GM21381 (cell line): ENCODE results near the gene PCDHA3.
"Not testable (repeated sequence)": the region's sequence is repeated elsewhere in the genome, so short reads cannot be mapped to it uniquely, and the experiment has no call there.

Source experiments
- ATAC-seq: cut with Tn5 transposase; IDR thresholded peaks from one replicate; pipeline ENCODE4 v1.9.1; 2021; ENCODE audit warnings: mild to moderate bottlenecking, moderate library complexity; ENCODE audit not compliant: unreplicated experiment

Gene PCDHA3

DNA sequence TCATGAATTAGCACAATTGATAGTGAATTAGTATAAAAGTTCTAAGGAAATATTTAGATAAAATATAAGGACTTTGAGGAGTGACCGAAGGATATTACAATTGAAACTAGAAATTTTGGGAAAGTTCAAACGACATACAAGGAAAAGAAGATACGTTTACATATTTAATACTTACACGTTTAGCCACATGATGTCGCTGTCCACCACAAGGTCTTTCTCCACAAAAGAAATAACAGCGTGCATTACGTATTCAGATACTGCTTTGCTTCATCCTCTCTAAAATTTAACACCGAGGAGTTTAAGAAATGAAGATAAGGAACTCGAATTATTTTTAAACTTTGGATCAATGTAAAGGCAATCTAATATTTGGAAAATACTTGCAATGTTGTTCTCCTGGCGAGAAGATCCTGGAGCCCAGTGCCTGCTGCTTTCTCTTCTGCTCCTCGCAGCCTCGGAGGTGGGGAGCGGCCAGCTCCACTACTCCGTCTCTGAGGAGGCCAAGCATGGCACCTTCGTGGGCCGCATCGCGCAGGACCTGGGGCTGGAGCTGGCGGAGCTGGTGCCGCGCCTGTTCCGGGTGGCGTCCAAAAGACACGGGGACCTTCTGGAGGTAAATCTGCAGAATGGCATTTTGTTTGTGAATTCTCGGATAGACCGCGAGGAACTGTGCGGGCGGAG is at the start of gene PCDHA3:
Gene PCDHA3 (plus strand): TSS at position 242 of the 678 bp plus-strand sequence.
- ATAC-seq, result no peak

DNA sequence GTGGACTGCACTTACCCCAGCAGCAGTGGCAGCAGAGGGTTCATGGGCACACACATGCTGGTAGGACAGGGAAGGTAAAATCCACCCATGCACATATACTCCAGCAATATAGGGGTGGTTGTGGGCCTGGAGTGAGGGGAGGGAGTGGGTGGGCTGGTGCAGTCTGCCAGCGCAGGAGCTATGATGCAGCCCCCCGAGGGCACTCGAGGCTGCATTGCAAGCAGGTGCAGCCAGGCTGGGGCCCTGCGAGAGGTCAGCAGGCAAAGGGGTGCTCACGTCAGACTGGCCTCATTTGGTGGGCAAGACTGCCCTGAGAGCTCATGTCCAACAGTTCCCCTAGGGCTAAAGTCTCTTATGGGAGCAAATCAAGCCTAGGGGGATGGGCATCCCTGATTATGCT is 47.3 kb upstream of the PCDHA3 start:
- no peak for ATAC-seq

DNA sequence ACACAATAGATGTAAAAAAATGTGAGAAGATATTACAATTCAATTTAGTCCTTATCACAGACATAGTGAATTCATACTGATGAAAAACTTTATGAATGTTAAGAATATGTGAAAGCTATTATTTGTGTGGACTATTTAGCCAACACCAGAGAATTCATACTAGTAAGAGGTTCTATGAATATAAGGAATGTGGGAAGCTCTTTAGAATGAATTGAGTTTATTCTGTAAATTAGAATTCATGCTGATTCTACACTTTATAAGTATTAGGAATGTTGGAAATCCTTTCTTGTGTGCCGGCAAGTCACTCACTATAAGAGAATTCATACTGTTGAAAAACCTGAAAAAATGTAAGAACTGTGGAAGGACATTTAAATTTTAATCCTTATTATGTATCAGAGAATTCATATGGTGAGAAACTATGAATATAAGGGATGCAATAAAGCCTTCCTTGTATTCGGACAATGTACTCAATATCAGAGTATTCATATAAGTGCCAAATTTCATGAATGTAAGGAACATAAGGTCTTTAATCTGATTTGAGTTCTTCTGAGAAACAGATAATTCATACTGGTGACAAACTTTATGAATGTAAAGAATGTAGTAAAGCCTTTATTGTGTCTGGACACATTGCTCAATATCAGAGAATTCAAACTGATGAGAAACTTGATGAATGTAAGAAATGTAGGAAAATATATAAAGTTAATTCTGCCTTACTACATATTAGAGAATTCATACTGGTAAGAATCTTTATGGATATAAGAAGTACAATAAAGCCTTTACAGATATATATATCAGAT is 36.5 kb upstream of the PCDHA3 start:
- no peak for ATAC-seq

DNA sequence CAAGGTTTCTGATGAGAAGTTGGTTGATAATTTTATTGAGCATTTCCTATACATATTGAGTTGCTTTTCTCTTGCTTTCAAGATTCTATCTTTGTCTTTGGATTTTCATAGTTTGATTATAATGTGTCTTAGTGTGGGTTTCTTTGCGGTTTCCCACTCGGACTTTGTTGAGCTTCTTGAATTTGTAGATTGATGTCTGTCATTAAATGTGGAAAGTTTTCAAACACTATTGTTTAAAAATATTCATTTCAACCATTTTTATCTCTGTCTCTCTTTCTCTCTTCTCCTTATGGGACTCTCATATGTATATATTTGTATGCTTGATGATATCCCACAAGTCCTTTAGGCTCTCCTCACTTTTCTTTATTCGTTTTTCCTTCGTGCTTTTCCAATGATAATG is 33.4 kb upstream of the PCDHA3 start:
- ATAC-seq, result no peak

DNA sequence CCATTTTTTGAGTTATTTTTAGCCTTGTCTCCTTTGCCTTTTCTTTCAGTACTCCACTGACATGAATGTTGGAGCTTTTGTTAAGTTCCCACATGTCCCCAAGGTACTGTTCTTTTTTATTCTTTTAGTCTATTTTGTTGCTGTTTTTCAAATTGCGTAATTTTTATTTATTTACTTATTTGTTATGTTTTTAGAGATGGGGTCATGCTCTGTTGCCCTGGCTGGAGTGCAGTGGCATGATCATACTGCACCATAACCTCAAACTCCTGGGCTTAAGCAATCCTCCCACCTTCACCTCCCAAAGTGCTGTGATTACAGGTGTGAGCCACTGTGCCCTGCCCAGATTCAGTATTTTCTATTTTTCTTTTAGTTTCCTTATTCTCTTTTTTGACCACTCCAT is 20.3 kb upstream of the PCDHA3 start:
- no peak for ATAC-seq

DNA sequence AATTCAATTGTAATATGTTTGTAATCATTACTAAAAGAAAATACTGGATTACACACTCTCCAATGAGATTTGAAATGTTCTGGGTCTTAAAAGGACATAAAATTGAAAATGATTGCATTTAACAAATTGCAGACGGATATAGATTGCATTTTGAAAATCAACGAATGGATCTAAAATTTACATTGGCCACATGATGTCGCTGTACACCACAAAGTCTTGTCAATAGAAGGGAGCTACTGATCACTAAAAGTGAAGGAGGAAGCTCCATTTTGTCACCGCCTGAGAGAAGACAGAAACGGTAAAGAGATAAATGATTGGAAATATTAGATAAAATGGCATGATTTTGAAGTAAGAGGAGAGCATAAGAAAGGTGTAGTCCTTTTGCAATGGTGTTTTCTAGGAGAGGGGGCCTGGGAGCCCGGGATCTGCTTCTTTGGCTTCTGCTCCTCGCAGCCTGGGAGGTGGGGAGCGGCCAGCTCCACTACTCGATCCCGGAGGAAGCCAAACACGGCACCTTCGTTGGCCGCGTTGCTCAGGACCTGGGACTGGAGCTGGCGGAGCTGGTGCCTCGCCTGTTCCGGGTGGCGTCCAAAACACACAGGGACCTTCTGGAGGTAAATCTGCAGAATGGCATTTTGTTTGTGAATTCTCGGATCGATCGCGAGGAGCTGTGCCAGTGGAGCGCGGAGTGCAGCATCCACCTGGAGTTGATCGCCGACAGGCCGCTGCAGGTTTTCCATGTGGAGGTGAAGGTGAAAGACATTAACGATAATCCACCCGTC is 14.8 kb upstream of the PCDHA3 start, which contains the start of gene PCDHA1:
Gene PCDHA1 (plus strand): TSS at position 236 of the 782 bp plus-strand sequence.
- no peak for ATAC-seq

DNA sequence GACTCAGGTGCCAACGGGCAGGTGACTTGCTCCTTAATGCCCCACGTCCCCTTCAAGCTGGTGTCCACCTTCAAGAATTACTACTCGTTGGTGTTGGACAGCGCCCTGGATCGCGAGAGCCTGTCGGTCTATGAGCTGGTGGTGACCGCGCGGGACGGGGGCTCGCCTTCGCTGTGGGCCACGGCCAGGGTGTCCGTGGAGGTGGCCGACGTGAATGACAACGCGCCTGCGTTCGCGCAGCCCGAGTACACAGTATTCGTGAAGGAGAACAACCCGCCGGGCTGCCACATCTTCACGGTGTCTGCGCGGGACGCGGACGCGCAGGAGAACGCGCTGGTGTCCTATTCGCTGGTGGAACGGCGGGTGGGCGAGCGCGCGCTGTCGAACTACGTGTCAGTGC is 13.4 kb upstream of the PCDHA3 start:
- not testable (repeated sequence) for ATAC-seq

DNA sequence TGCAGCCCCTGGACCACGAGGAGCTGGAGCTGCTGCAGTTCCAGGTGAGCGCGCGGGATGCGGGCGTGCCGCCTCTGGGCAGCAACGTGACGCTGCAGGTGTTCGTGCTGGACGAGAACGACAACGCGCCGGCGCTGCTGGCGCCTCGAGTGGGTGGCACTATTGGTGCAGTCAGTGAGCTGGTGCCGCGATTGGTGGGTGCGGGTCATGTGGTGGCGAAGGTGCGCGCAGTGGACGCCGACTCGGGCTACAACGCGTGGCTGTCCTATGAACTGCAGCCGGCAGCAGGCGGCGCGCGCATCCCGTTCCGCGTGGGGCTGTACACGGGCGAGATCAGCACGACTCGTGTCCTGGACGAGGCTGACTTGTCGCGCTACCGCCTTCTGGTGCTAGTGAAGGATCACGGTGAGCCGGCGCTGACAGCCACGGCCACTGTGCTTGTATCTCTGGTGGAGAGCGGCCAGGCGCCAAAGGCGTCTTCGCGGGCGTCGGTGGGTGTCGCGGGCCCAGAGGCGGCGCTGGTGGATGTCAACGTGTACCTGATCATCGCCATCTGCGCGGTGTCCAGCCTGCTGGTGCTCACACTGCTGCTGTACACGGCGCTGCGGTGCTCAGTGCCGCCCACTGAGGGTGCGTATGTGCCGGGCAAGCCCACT is 12.9 kb upstream of the PCDHA3 start:
- ATAC-seq, result not testable (repeated sequence)

DNA sequence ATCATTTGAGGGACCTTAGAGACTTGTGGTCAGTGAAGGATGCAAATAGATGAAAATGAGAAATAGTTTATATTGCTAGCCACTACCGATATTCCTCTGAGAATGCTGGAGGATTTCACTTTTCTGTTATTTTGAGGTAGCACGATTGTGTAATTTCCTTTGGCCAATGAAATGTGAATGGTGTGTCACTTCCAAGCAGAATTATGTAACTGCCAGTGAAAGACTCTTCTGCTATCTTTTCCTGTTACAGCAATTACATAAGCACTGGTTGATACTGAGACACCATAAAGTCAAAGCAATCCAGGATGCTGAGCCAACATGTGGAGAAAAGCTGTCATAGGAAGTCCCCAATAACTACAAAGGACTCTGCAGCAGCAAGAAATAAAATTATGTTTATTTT is 9.8 kb upstream of the PCDHA3 start:
- no peak for ATAC-seq

DNA sequence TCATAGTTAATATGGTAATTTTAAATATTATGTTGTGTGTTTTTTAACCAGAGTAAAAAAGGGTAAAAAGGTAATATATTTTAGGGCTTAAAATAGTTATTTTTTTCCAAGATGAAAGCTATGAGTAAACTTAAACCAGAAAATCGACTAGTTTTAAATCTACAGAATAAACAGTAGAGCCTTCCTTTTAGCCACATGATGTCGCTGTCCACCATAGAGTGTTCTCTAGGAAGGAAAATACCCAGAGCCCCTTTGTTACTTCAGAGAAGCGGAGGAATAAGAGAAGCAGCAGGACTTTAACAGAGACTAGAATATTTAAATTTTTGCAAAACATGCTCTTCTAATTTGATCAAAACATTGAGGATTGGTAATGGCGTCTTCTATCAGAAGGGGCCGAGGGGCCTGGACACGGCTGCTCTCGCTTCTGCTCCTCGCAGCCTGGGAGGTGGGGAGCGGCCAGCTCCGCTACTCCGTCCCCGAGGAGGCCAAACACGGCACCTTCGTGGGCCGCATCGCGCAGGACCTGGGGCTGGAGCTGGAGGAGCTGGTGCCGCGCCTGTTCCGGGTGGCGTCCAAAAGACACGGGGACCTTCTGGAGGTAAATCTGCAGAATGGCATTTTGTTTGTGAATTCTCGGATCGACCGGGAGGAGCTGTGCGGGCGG is 6.1 kb upstream of the PCDHA3 start, which contains the start of gene PCDHA2:
Gene PCDHA2 (plus strand): TSS at position 258 of the 664 bp plus-strand sequence.
- no peak for ATAC-seq

DNA sequence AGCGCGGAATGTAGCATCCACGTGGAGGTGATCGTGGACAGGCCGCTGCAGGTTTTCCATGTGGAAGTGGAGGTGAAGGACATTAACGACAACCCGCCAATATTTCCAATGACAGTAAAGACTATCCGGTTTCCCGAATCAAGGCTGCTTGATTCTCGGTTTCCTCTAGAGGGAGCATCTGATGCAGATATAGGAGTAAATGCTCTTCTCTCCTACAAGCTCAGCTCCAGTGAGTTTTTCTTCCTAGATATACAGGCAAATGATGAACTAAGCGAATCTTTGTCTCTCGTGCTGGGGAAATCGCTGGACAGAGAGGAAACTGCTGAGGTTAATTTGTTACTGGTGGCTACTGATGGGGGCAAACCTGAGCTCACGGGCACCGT is 5.6 kb upstream of the PCDHA3 start:
- no peak for ATAC-seq

DNA sequence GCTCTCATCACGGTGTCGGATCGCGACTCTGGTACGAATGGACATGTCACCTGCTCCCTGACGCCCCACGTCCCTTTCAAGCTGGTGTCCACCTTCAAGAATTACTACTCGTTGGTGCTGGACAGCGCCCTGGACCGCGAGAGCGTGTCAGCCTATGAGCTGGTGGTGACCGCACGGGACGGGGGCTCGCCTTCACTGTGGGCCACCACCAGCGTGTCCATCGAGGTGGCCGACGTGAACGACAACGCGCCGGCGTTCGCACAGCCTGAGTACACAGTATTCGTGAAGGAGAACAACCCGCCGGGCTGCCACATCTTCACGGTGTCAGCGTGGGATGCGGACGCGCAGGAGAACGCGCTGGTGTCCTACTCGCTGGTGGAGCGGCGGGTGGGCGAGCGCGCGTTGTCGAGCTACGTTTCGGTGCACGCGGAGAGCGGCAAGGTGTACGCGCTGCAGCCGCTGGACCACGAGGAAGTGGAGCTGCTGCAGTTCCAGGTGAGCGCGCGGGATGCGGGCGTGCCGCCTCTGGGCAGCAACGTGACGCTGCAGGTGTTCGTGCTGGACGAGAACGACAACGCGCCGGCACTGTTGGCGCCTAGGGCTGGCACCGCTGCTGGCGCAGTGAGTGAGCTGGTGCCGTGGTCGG is 4.7 kb upstream of the PCDHA3 start:
- ATAC-seq, result not testable (repeated sequence)

DNA sequence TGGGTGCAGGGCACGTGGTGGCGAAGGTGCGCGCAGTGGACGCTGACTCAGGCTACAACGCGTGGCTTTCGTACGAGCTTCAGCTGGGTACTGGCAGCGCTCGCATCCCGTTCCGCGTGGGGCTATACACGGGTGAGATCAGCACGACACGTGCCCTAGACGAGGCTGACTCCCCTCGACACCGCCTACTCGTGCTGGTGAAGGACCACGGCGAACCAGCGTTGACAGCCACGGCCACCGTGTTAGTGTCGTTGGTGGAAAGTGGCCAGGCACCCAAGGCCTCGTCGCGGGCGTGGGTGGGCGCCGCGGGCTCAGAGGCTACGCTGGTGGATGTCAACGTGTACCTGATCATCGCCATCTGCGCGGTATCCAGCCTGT is 4.2 kb upstream of the PCDHA3 start:
- ATAC-seq, result no peak

DNA sequence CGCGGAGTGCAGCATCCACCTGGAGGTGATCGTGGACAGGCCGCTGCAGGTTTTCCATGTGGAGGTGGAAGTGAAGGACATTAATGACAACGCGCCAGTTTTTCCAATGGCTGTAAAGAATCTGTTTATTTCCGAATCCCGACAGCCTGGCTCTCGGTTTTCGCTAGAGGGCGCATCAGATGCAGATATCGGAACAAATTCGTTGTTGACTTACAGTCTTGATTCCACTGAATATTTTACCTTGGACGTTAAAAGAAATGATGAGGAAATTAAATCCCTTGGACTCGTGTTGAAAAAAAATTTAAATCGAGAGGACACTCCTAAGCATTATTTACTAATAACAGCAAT is 611 bp downstream of the PCDHA3 start:
- ATAC-seq, result no peak

DNA sequence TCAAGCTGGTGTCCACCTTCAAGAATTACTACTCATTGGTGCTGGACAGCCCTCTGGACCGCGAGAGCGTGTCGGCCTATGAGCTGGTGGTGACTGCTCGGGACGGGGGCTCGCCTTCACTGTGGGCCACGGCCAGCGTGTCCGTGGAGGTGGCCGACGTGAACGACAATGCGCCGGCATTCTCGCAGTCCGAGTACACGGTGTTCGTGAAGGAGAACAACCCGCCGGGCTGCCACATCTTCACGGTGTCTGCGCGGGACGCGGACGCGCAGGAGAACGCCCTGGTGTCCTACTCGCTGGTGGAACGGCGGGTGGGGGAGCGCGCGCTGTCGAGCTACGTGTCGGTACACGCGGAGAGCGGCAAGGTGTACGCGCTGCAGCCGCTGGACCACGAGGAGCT is 1.5 kb downstream of the PCDHA3 start:
- not testable (repeated sequence) for ATAC-seq

DNA sequence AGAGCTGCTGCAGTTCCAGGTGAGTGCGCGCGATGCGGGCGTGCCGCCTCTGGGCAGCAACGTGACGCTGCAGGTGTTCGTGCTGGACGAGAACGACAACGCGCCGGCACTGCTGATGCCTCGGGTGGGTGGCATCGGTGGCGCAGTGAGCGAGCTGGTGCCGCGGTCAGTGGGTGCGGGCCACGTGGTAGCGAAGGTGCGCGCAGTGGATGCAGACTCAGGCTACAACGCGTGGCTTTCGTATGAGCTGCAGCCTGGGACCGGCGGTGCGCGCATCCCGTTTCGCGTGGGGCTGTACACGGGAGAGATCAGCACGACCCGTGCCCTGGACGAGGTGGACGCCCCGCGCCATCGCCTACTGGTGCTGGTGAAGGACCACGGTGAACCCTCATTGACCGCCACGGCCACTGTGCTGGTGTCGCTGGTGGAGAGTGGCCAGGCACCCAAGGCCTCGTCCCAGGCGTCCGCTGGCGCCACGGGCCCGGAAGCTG is 2.0 kb downstream of the PCDHA3 start:
- ATAC-seq, result no peak

DNA sequence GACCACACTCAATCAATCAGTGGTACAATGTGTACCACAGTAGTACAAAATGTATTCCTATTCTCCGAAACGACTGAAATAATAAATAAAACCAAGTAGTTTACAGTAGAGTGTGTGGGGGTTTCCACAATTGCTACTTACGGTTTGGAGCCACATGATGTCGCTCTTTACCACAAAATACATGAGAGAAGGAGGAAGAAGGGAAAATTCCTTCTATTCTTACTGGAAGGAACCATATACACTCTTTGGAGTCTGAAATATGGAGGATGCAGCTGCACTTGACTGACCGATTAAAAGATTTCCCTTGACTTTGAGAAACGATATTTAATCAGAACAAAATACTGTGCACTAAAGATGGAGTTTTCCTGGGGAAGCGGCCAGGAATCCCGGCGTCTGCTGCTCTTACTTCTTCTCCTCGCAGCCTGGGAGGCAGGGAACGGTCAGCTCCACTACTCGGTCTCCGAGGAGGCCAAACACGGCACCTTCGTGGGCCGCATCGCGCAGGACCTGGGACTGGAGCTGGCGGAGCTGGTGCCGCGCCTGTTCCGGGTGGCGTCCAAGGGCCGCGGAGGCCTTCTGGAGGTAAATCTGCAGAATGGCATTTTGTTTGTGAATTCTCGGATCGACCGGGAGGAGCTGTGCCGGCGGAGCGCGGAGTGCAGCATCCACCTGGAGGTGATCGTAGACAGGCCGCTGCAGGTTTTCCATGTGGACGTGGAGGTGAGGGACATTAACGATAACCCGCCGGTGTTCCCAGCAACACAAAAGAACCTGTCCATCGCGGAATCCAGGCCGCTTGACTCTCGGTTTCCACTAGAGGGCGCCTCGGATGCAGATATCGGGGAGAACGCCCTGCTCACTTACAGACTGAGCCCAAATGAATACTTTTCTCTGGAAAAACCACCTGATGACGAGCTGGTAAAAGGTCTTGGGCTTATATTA is 6.2 kb downstream of the PCDHA3 start, which contains the start of gene PCDHA4:
Gene PCDHA4 (plus strand): TSS at position 235 of the 942 bp plus-strand sequence.
- no peak for ATAC-seq

DNA sequence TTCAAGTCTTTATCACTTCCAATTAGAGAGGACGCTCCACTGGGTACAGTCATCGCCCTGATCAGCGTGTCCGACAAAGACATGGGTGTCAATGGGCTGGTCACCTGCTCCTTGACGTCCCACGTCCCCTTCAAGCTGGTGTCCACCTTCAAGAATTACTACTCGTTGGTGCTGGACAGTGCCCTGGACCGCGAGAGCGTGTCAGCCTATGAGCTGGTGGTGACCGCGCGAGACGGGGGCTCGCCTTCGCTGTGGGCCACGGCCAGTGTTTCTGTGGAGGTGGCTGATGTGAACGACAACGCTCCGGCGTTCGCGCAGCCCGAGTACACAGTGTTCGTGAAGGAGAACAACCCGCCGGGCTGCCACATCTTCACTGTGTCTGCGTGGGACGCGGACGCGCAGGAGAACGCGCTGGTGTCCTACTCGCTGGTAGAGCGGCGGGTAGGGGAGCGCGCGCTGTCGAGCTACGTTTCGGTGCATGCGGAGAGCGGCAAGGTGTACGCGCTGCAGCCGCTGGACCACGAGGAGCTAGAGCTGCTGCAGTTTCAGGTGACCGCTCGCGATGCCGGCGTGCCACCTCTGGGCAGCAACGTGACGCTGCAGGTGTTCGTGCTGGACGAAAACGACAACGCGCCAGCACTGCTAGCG is 7.5 kb downstream of the PCDHA3 start:
- ATAC-seq, result not testable (repeated sequence)
